HEK293T (cell line): Measurements from ENCODE around the gene QSOX2.

Experiments
- CTCF ChIA-PET: fragments of 350-600 bp; formaldehyde crosslinking; extraction: SDS; loops from one replicate; lab custom pipeline; 2021; ENCODE audit warnings: antibody characterized with exemption, inconsistent platforms; lab: Yijun Ruan, JAX
- POLR2A ChIA-PET: fragments of 350-600 bp; formaldehyde crosslinking; extraction: SDS; loops from one replicate; lab custom pipeline; 2020; ENCODE audit warnings: antibody characterized with exemption, inconsistent platforms; lab: Yijun Ruan, JAX
- DNase-seq: peaks from one replicate; pipeline ENCODE4 v3.0.0; 2012; ENCODE audit warnings: mixed read lengths; ENCODE audit errors: extremely low spot score
- ARNT ChIP-seq: fragments of 450-650 bp; IDR thresholded peaks from 2 replicates; pipeline ENCODE4 v1.6.1; 2017; ENCODE audit warnings: mild to moderate bottlenecking
- BHLHE40 ChIP-seq: fragments of 450-650 bp; IDR thresholded peaks from 2 replicates; pipeline ENCODE4 v1.6.1; 2016; ENCODE audit warnings: mild to moderate bottlenecking, moderate library complexity, borderline replicate concordance
- CTBP1 ChIP-seq: fragments of 450-650 bp; IDR thresholded peaks from 2 replicates; pipeline ENCODE4 v1.6.1; 2016; ENCODE audit warnings: borderline replicate concordance
- ELF4 ChIP-seq: fragments of 450-650 bp; IDR thresholded peaks from 2 replicates; pipeline ENCODE4 v1.6.1; 2017; ENCODE audit warnings: antibody characterized with exemption
- FOXA1 ChIP-seq: fragments of 450-650 bp; IDR thresholded peaks from 2 replicates; pipeline ENCODE4 v1.6.1; 2016; ENCODE audit warnings: mild to moderate bottlenecking
- FOXK2 ChIP-seq: fragments of 450-650 bp; IDR thresholded peaks from 2 replicates; pipeline ENCODE4 v1.6.1; 2016; ENCODE audit warnings: mild to moderate bottlenecking
- FOXM1 ChIP-seq: fragments of 450-650 bp; IDR thresholded peaks from 2 replicates; pipeline ENCODE4 v1.6.1; 2017; ENCODE audit warnings: mild to moderate bottlenecking, borderline replicate concordance
- HDGF ChIP-seq: fragments of 450-650 bp; IDR thresholded peaks from 2 replicates; pipeline ENCODE4 v1.6.1; 2017; ENCODE audit warnings: antibody characterized with exemption, borderline replicate concordance
- L3MBTL2 ChIP-seq: fragments of 450-650 bp; conservative IDR thresholded peaks from 2 replicates; pipeline ENCODE4 v1.6.1; 2016; ENCODE audit warnings: mild to moderate bottlenecking
- LEF1 ChIP-seq: fragments of 450-650 bp; IDR thresholded peaks from 2 replicates; pipeline ENCODE4 v1.6.1; 2017; ENCODE audit warnings: mild to moderate bottlenecking, borderline replicate concordance
- NFRKB ChIP-seq: fragments of 450-650 bp; IDR thresholded peaks from 2 replicates; pipeline ENCODE4 v1.6.1; 2016; ENCODE audit warnings: mild to moderate bottlenecking, moderate library complexity
- SP1 ChIP-seq: fragments of 450-650 bp; IDR thresholded peaks from 2 replicates; pipeline ENCODE4 v1.6.1; 2017
- SUZ12 ChIP-seq: fragments of 450-650 bp; IDR thresholded peaks from 2 replicates; pipeline ENCODE4 v1.6.1; 2016; ENCODE audit warnings: mild to moderate bottlenecking
- TARDBP ChIP-seq: fragments of 450-650 bp; IDR thresholded peaks from 2 replicates; pipeline ENCODE4 v1.6.1; 2016
- ZNF384 ChIP-seq: fragments of 450-650 bp; IDR thresholded peaks from 2 replicates; pipeline ENCODE4 v1.6.1; 2016
- TF ChIP-seq, protein P1 (sequence below): fragments of 450-650 bp; IDR thresholded peaks from 2 replicates; pipeline ENCODE4 v1.6.1; 2016

QSOX2 gene

DNA sequence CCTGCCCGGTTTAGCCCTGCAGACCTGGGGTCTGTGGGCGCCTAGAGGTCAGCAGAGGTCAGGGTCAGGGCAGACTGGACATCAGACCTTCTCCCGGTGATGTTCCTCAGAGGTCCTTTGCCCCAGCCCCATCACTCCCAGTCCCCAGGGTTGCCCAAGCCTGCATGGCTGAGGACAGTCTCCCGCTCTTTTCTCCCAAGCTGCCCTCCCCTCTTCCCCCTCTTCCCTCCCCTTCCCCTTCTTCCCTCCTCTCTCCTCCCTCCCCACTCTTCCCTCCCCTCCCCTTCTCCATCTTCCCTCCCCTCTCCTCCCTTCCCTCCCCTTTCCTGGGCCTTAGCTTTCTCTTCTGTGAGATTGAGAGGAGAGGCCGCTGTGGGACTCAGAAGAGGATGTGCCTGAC lies 51.1 kb downstream of the QSOX2 start:
- TF ChIP-seq BHLHE40 (no peak), L3MBTL2 (no peak), ZNF384 (no peak), SP1 (no peak), NFRKB (no peak), HDGF (no peak), ELF4 (no peak), ARNT (no peak), FOXK2 (no peak), TARDBP (no peak), FOXM1 (no peak)
- TF ChIP-seq, protein P1, sequence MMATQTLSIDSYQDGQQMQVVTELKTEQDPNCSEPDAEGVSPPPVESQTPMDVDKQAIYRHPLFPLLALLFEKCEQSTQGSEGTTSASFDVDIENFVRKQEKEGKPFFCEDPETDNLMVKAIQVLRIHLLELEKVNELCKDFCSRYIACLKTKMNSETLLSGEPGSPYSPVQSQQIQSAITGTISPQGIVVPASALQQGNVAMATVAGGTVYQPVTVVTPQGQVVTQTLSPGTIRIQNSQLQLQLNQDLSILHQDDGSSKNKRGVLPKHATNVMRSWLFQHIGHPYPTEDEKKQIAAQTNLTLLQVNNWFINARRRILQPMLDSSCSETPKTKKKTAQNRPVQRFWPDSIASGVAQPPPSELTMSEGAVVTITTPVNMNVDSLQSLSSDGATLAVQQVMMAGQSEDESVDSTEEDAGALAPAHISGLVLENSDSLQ = no peak
- ChIA-PET POLR2A (no interaction called here), CTCF (no interaction called here)
- DNase-seq = no peak

DNA sequence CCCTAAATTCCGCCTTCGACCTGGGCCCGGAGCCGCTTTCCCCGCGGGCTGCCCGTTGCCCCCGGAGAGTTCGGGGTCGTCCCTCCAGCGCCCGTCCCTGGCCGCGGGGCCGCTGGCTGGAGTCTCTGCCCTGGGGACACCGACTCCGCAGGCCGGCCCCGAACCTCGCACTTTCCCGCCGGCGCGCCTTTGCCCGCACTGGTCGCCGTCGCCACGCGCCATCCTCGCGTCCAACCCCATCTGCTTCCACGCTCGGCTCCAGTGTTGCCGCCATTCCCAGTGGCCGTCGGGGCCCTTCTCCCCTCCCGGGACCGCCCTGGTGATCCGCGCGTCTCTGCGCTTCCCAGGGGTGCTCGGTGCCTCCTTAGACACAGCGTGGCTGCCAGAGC lies 51.7 kb downstream of the QSOX2 start:
- ChIA-PET POLR2A (no interaction called here), CTCF (no interaction called here)
- DNase-seq = no peak
- TF ChIP-seq TARDBP (no peak), NFRKB (no peak), CTBP1 (no peak), ARNT (no peak), FOXM1 (no peak), BHLHE40 (no peak), ZNF384 (no peak), LEF1 (no peak), FOXK2 (no peak), SUZ12 (no peak)
- TF ChIP-seq, protein P1 = no peak

DNA sequence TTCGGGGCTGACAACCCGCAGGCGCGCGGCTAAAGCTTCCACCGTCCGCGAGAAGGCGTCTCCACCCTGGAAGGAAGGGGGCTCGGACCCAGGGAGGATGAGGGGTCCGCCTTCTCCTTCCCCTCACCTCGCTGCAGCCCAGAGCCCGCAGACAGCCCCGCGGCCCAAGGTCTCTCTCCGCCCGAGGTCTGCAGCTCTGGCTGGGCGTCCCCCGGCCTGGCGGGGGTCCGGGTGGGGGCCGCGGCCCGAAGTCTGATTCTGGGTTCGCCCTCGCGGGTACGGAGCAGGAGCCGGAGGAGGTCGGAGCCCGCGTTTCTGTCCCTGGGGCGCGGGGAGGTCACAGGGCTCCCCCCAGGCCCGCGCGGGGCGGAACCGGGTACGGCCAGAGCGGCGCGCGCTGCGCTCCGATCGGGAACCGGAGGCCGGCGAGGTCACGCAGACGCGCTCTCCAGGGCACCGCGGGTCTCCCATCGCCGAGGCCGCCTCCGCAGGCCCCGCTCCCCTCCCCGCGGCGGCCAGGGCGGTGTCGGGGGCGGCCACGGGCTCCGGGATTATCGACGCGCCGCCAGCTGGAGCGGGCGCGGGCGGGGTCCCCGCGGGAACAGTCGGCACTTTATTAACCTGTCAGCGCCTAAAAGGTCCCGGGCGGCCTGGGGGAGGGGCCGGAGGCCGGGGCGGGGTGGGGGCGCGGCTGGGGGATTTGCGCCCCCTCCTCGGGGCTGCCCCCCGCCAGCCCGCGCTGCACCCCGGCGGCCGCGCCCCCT lies 52.3 kb downstream of the QSOX2 start:
- no peak for DNase-seq
- TF ChIP-seq CTBP1 = no peak
- TF ChIP-seq NFRKB = no peak
- TF ChIP-seq ZNF384 = no peak
- no peak for TF ChIP-seq BHLHE40
- TF ChIP-seq LEF1 = no peak
- no peak for TF ChIP-seq FOXM1
- TF ChIP-seq, protein P1 = no peak
- TF ChIP-seq ARNT = no peak
- CTCF ChIA-PET = no interaction called here
- POLR2A ChIA-PET = no interaction called here

DNA sequence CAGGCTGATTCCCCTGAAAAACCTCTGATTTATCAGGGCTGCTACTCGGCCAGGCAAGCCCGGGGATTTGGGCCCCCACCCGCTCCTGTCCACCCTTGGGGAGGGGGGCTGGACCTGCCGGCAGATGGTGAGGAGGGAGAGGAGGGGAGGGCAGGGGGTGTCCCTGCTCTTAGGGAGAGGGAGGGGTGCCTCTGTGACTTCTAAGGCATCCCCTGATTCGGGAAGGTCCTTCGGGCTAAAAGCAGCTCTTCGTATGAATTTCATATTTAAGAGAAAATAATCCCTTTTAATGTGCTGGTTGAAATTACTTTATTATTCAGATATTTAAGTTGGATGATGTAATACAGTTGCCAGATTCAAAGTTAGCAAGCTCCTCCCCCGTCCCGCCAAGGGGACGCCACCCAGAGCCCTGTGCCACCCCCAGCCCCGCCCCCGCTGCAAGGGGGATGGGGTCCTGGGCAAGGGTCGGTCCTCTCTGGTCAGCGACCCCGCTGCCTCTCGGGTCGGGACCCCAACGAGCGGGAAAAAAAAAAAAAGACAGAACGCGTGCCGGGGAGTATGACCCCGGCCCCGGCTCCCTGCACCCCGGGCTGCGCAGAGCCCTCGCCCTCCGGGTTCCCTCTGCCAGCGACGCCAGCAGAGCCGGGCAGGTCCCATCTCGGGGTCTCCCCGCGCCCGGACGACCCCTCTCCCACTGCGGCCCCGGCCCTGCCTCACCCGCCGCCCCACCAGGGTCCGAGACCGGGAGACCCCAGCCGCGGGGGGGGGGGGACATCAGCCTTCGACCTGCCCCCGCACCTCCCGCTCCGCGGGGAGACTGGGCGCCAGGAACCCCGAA lies 53.1 kb downstream of the QSOX2 start:
- DNase-seq = no peak
- TF ChIP-seq SUZ12 = no peak
- POLR2A ChIA-PET = no interaction called here
- CTCF ChIA-PET = no interaction called here

DNA sequence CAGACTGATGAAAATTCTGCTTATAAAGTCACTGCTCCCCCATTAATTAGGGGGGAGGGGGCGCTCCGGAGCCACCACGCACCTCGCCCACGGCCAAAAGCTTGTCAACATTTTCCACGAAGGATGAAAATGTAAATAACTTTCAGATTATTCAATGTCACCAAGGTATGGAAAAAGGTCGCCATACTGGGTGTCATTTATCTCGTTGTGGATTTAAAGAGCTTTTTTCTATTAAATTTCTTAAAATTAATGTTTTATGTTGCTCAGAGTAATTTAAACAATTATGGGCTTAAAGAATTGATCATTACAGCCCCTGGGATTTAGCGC lies 53.7 kb downstream of the QSOX2 start:
- CTCF ChIA-PET = no interaction called here
- POLR2A ChIA-PET = no interaction called here
- no peak for DNase-seq
- no peak for TF ChIP-seq ELF4
- no peak for TF ChIP-seq HDGF
- no peak for TF ChIP-seq FOXM1
- no peak for TF ChIP-seq L3MBTL2
- no peak for TF ChIP-seq LEF1
- no peak for TF ChIP-seq SP1
- no peak for TF ChIP-seq SUZ12
- TF ChIP-seq, protein P1 = no peak
- no peak for TF ChIP-seq ZNF384
- TF ChIP-seq NFRKB = no peak
- no peak for TF ChIP-seq BHLHE40
- TF ChIP-seq CTBP1 = no peak
- TF ChIP-seq FOXK2 = no peak
- TF ChIP-seq ARNT = no peak
- TF ChIP-seq FOXA1 = no peak
- TF ChIP-seq TARDBP = no peak
